ENCODE data around the gene DIP2A.

- TF ChIP-seq GATA3 (IDR thresholded peaks at IDR 0.05; ENCODE audit: low read depth, low read length) (no peak), GATA2 (IDR thresholded peaks at IDR 0.05; ENCODE audit: low read depth, low read length) (no peak)
Measured at GRCh38 chr21:46469275-46469674, 10.6 kb downstream of the DIP2A start.

All from SH-SY5Y (cell line).